ENCODE results near the gene EDN1. TPM values are rescaled to one million over a fixed set of nuclear protein-coding genes. Genes with fewer than 3 reads are reported as not detected.
"Not testable (repeated sequence)": the region's sequence is repeated elsewhere in the genome, so short reads cannot be mapped to it uniquely, and the experiment has no call there.

Gene EDN1
- total and polyA plus RNA-seq, 3 donors from 2014 or later, result 6.4 to 18.4 (median 12.8) TPM

- no peak for DNase-seq
- intact Hi-C loops (cut with DNase I; ENCODE audit: low total_unique reads), result no loop called here
- Histone ChIP-seq H3K4me1 (no peaks in the 10 kb centered on the region), H3K9me3 (no peaks in the 10 kb centered on the region), H3K27ac (no peak overlapping the region), H3K27me3 (no peaks in the 10 kb centered on the region), H3K36me3 (ENCODE audit: low read depth, missing control alignments) (no peaks in the 10 kb centered on the region), H3K4me3 (no peak overlapping the region)
- 88 to 94% methylated on average over 5 of the region's 5 CpGs for WGBS, 2 donors
- TF ChIP-seq POLR2A (IDR thresholded peaks at IDR 0.05), result no peak
- TF ChIP-seq, protein P1, sequence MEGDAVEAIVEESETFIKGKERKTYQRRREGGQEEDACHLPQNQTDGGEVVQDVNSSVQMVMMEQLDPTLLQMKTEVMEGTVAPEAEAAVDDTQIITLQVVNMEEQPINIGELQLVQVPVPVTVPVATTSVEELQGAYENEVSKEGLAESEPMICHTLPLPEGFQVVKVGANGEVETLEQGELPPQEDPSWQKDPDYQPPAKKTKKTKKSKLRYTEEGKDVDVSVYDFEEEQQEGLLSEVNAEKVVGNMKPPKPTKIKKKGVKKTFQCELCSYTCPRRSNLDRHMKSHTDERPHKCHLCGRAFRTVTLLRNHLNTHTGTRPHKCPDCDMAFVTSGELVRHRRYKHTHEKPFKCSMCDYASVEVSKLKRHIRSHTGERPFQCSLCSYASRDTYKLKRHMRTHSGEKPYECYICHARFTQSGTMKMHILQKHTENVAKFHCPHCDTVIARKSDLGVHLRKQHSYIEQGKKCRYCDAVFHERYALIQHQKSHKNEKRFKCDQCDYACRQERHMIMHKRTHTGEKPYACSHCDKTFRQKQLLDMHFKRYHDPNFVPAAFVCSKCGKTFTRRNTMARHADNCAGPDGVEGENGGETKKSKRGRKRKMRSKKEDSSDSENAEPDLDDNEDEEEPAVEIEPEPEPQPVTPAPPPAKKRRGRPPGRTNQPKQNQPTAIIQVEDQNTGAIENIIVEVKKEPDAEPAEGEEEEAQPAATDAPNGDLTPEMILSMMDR (IDR thresholded peaks at IDR 0.05), result no peak
These were observed 25.3 kb downstream of the EDN1 start for GRCh38 chr6:12315292-12316081.

DNA sequence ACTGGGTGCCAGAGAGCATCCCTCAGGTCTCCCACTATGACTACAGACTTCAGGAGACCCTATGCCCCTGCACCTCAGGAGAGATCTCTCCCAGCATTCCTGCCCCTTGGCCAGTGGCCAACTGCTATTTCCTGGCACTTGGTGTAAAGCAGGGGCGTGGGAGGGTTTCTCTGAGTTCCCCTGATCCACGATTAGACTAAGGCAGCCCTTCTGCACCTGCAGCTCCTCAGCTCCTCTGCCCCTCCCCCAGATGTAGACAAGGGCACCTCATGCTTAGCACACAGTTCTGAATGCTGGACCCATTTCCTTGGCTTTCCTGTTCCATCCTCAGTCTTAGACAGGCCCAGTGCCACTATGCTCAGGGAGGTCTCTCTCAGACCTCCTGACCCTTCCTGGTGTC, 28.6 kb downstream of the EDN1 start:
- no peaks in the 10 kb centered on the region for H3K27me3 ChIP-seq
- H3K9me3 ChIP-seq, result no peaks in the 10 kb centered on the region
- no peaks in the 10 kb centered on the region for H3K4me1 ChIP-seq
- DNase-seq, result no peak
- H3K36me3 ChIP-seq (ENCODE audit: low read depth, missing control alignments), result no peaks in the 10 kb centered on the region
- WGBS, 2 donors, result 66 to 75% methylated on average over 2 of the region's 2 CpGs
- no peak overlapping the region for H3K27ac ChIP-seq
- no peak overlapping the region for H3K4me3 ChIP-seq
- intact Hi-C loops (cut with DNase I; ENCODE audit: low total_unique reads), result no loop called here
- no peak for TF ChIP-seq POLR2A (IDR thresholded peaks at IDR 0.05)
- TF ChIP-seq, protein P1 (IDR thresholded peaks at IDR 0.05), result no peak

DNA sequence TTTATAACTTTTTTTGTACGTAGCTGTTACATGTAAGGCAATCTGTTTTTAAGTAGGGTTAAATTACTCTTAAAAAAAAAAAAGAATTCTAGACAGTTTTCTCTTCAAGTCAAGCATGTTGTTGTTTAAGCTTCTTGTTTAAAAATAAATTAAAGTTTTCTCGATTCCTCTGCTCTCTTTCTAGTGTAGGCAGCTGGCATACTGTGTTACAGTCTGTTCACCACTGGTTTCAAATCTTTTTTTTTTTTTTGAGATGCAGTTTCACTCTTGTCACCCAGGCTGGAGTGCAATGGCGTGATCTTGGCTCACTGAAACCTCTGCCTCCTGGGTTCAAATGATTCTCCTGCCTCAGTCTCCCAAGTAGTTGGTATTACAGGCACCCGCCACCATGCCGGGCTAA, 29.9 kb downstream of the EDN1 start:
- H3K27me3 ChIP-seq; DNase-seq; H3K4me3 ChIP-seq; H3K4me1 ChIP-seq; H3K36me3 ChIP-seq (ENCODE audit: low read depth, missing control alignments); H3K9me3 ChIP-seq; intact Hi-C loops (cut with DNase I; ENCODE audit: low total_unique reads); H3K27ac ChIP-seq: not testable (repeated sequence)
- whole genome bisulfite sequencing, 2 donors, result 83 to 89% methylated on average over 5 of the region's 5 CpGs

DNA sequence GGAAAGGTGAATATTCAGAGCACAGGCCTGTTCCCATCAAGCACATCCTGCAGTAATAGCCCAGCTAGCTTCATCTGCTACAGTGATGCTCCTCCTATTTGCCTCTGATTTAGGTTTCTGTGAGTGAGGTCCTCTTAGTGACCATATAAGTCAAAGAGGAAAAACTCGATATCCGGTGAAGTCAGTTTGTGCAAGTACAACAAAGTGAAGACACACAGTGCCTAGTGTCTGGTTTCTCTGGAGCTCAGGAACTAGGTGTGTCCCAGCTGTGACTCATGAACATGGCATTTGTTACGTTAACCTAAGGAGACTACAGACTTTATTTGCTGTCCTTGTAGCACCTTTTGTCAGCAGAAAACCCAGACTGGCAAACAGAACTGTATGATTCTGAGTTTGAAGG, 33.9 kb downstream of the EDN1 start:
- intact Hi-C loops (cut with DNase I; ENCODE audit: low total_unique reads), result no loop called here
- 65 to 82% methylated on average over 3 of the region's 3 CpGs for WGBS, 2 donors
- H3K27ac ChIP-seq, result no peak overlapping the region
- no peaks in the 10 kb centered on the region for H3K27me3 ChIP-seq
- no peaks in the 10 kb centered on the region for H3K4me1 ChIP-seq
- H3K9me3 ChIP-seq, result no peaks in the 10 kb centered on the region
- H3K36me3 ChIP-seq (ENCODE audit: low read depth, missing control alignments), result no peaks in the 10 kb centered on the region
- H3K4me3 ChIP-seq, result no peak overlapping the region
- TF ChIP-seq POLR2A (IDR thresholded peaks at IDR 0.05), result no peak
- TF ChIP-seq, protein P1 (IDR thresholded peaks at IDR 0.05), result no peak
- no peak for DNase-seq

DNA sequence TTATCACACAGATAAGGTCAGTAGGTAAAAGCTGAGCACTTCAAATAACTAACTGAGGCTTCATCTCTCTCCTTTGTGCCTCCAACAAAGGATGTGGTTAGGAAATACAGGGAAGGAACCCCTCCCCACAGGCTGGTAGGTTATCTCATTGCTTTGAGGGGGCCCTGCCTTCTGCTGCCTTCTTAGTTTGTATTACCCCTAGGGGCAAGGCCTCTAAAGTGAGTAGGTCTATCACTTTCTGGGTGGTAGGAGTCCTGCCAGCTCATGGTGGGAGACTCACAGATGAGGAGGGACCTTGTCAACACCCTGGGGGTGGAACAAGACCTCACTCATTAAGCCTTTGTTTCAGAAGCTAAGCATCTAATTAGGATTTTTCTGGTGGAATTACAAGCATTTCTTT, 34.6 kb downstream of the EDN1 start:
- DNase-seq, result no peak
- no peaks in the 10 kb centered on the region for H3K36me3 ChIP-seq (ENCODE audit: low read depth, missing control alignments)
- no peak overlapping the region for H3K4me3 ChIP-seq
- no peaks in the 10 kb centered on the region for H3K9me3 ChIP-seq
- intact Hi-C loops (cut with DNase I; ENCODE audit: low total_unique reads), result no loop called here
- H3K4me1 ChIP-seq, result no peaks in the 10 kb centered on the region
- TF ChIP-seq POLR2A (IDR thresholded peaks at IDR 0.05), result no peak
- TF ChIP-seq, protein P1 (IDR thresholded peaks at IDR 0.05), result no peak
- H3K27me3 ChIP-seq, result no peaks in the 10 kb centered on the region
- no peak overlapping the region for H3K27ac ChIP-seq

Data from testis (tissue), 3 donors.